A549 (cell line): ENCODE data around the gene PYGL.

Experiments
- CTCF ChIP-seq: fragments of >200 bp; sonication (Bioruptor Twin); formaldehyde crosslinking; IDR thresholded peaks from 3 replicates; pipeline ENCODE4 v1.5.1; 2016
- KDM1A ChIP-seq: fragments of 200-600 bp; sonication (generic); IDR thresholded peaks from 2 replicates; pipeline ENCODE4 v1.6.1; 2016; ENCODE audit warnings: low read depth, mild to moderate bottlenecking
- MAFK ChIP-seq: fragments of 450-650 bp; IDR thresholded peaks from 2 replicates; pipeline ENCODE4 v1.6.1; 2014; ENCODE audit not compliant: partially characterized antibody
- PBX3 ChIP-seq: IDR thresholded peaks from 2 replicates; pipeline ENCODE4 v1.6.1; 2012

GRCh38 chr14:50864237-50864636 is 80.0 kb downstream of the PYGL start:
- TF ChIP-seq MAFK: no peak
- no peak for TF ChIP-seq CTCF
- no peak for TF ChIP-seq KDM1A
- TF ChIP-seq PBX3: no peak
